WTC11 (cell line): ENCODE data around the gene TBX15.

Experiments used
- EMX1 ChIP-seq: fragments of 250-450 bp; sonication (Bioruptor Pico); IDR thresholded peaks from 2 replicates; pipeline ENCODE4 v1.8.0; 2021; ENCODE audit warnings: mild to moderate bottlenecking
- ZNF121 ChIP-seq: sonication (generic); formaldehyde crosslinking; IDR thresholded peaks from 2 replicates; pipeline ENCODE4 v1.8.0; 2023; ENCODE audit warnings: missing genetic modification reagents
- ZNF423 ChIP-seq: fragments of 250-450 bp; sonication (Bioruptor Pico); IDR thresholded peaks from 2 replicates; pipeline ENCODE4 v2.1.2; 2022; ENCODE audit warnings: mild to moderate bottlenecking, moderate library complexity
- TF ChIP-seq, protein P1 (sequence below): sonication (generic); formaldehyde crosslinking; IDR thresholded peaks from 2 replicates; pipeline ENCODE4 v1.8.0; 2022; ENCODE audit warnings: mild to moderate bottlenecking, missing genetic modification reagents
- TF ChIP-seq, protein P2 (sequence below): fragments of 200-600 bp; IDR thresholded peaks from 2 replicates; pipeline ENCODE4 v1.8.0; 2022; ENCODE audit warnings: antibody characterized with exemption

DNA sequence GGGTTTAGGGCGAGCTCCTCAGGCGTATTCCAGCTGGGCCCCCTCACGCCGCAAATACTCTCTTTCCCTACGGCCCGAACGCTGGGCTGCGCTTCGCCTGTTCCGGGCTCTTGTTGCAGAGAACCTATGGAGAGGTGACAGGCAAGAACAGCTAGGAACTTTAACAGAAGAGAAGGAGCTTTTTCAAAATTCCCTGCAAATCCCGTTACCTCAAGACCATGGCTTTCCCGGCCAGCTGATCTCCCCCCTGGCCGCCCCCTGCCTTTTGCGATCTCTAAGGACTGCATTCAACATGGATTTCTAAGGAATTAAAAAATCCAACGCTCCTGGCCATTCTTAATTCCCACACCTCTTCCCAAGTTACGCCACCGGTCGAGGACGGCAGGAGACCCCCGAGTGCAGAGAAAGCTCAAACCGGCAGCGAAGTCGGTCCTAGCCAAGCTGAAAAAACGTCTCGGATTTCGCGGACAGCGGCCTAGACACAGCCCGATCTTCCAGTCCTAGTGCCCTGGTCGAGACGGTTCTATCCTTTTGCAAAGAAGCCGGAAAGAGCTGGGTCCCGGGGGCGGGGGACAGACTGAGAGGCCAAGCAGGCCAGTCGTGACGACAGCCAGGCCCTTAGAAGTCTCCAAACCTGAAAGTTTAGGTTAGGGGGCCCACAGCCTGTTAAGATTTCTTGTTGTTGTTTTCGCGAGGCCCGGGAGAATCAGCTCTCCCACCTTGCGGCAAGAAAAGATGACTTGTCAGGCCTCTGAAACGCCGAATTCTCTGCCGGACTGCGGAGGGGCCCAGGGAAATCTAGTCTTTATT, 1.1 kb upstream of the TBX15 start:
- TF ChIP-seq ZNF423 (CRISPR knock-in tag) = no peak
- TF ChIP-seq ZNF121 = no peak
- TF ChIP-seq, protein P1, sequence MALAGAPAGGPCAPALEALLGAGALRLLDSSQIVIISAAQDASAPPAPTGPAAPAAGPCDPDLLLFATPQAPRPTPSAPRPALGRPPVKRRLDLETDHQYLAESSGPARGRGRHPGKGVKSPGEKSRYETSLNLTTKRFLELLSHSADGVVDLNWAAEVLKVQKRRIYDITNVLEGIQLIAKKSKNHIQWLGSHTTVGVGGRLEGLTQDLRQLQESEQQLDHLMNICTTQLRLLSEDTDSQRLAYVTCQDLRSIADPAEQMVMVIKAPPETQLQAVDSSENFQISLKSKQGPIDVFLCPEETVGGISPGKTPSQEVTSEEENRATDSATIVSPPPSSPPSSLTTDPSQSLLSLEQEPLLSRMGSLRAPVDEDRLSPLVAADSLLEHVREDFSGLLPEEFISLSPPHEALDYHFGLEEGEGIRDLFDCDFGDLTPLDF (CRISPR knock-in tag) = no peak
- TF ChIP-seq, protein P2, sequence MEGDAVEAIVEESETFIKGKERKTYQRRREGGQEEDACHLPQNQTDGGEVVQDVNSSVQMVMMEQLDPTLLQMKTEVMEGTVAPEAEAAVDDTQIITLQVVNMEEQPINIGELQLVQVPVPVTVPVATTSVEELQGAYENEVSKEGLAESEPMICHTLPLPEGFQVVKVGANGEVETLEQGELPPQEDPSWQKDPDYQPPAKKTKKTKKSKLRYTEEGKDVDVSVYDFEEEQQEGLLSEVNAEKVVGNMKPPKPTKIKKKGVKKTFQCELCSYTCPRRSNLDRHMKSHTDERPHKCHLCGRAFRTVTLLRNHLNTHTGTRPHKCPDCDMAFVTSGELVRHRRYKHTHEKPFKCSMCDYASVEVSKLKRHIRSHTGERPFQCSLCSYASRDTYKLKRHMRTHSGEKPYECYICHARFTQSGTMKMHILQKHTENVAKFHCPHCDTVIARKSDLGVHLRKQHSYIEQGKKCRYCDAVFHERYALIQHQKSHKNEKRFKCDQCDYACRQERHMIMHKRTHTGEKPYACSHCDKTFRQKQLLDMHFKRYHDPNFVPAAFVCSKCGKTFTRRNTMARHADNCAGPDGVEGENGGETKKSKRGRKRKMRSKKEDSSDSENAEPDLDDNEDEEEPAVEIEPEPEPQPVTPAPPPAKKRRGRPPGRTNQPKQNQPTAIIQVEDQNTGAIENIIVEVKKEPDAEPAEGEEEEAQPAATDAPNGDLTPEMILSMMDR = no peak
- no peak for TF ChIP-seq EMX1 (CRISPR knock-in tag)
